ENCODE measurements around the gene ASF1B.

Gene ASF1B

DNA sequence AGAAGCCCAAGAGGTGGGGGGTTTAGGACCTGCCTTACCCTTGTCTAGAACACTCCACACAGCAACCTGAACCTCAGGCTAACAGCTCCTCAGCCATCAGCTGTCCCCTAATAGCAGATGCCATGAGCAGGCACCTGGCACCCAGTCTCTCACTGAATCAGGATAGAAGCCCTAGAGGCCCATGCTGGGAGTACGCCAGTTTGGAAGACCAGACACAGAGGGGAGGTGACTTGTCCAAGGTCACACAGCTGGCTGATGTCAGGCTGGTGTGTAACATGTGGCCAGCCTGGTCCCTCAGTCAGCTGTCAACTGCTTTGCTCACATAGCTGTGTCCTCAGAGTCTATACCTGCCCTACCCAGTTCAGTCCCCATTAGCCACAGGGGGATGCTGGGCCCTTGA is 33.1 kb downstream of the ASF1B start:
- TF ChIP-seq, protein P1, sequence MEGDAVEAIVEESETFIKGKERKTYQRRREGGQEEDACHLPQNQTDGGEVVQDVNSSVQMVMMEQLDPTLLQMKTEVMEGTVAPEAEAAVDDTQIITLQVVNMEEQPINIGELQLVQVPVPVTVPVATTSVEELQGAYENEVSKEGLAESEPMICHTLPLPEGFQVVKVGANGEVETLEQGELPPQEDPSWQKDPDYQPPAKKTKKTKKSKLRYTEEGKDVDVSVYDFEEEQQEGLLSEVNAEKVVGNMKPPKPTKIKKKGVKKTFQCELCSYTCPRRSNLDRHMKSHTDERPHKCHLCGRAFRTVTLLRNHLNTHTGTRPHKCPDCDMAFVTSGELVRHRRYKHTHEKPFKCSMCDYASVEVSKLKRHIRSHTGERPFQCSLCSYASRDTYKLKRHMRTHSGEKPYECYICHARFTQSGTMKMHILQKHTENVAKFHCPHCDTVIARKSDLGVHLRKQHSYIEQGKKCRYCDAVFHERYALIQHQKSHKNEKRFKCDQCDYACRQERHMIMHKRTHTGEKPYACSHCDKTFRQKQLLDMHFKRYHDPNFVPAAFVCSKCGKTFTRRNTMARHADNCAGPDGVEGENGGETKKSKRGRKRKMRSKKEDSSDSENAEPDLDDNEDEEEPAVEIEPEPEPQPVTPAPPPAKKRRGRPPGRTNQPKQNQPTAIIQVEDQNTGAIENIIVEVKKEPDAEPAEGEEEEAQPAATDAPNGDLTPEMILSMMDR (IDR thresholded peaks at IDR 0.05; ENCODE audit: extremely low read depth, insufficient read depth, missing control alignments): no peak
- in situ Hi-C loops (cut with MboI; ENCODE audit: low pct_unique_long_range_greater_than_20kb, low sequenced_read_pairs, unreplicated experiment): no loop called here
- DNase-seq (ENCODE audit: low spot score): no peak

DNA sequence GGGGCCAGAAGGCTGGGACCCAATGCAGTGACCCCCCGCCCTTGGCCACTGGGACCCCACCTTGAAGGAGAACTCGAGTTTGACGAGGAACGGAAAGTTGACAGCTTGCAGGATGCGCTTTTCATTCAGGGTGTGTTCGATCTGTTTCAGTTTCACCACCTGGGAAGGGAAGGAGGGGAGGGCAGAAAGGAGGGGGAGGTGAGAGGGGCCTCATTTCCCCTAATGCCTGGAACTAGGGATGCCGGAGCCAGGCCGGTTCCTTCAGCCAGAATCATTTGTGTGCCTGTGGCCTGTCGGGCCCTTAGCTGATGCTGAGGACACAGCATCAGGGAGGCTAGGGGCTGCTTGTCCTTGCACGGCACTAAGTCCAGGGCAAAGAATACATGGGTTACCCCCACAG is 33.6 kb downstream of the ASF1B start:
- no peak for DNase-seq (ENCODE audit: low spot score)
- TF ChIP-seq, protein P1 (IDR thresholded peaks at IDR 0.05; ENCODE audit: extremely low read depth, insufficient read depth, missing control alignments): no peak
- in situ Hi-C loops (cut with MboI; ENCODE audit: low pct_unique_long_range_greater_than_20kb, low sequenced_read_pairs, unreplicated experiment): no loop called here

DNA sequence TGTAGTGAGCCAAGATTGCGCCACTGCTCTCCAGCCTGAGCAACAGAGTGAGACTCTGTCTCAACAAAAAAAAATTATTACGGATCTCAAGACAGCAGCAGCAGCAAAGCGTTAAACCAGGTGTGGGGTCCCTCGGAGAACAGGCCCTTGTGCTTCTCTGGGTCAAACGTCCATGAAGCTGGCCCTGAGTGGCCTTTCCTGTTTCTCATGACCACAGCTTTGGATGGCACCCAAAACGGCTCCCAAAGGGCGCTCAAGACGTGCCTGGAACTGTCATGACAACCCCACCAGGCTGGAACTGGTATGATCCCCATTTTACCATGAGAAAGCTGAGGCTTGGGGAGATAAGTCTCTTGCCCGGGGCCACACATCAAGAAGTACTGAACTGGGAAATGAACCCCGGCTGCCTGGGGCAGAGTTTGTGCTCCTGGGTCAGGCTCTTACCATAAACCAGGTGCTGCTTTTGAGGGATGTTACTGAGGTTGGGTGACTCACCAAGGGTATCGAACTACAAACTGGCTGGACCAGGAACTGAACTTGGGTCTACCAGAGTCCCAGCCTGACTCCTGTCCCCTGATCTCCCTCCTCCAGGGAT is 34.2 kb downstream of the ASF1B start:
- in situ Hi-C loops (cut with MboI; ENCODE audit: low pct_unique_long_range_greater_than_20kb, low sequenced_read_pairs, unreplicated experiment): no loop called here
- no peak for DNase-seq (ENCODE audit: low spot score)
- TF ChIP-seq, protein P1 (IDR thresholded peaks at IDR 0.05; ENCODE audit: extremely low read depth, insufficient read depth, missing control alignments): no peak

DNA sequence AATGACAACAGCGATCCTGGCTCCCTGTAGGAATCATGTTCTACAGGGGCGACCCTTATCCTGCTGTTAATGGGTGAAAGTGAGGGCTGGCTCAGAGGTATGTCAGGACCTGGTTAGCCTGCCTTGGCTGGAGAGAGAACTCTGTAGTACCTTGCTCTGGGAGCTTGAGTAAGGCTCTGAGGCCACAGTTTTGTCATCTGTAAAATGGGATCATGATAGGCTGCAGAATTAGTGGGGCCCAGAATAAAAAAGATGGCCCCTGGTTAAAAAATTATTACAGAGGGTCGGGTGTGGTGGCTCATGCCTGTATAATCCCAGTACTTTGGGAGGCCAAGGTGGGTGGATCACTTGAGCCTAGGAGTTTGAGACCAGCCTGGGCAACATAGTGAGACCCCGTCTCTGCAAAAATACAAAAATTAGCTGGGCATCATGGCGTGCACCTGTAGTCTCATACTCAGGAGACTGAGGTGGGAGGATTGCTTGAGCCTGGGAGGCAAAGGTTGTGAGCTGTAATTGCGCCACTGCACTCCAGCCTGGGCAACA is 35.3 kb downstream of the ASF1B start:
- in situ Hi-C loops (cut with MboI; ENCODE audit: low pct_unique_long_range_greater_than_20kb, low sequenced_read_pairs, unreplicated experiment): no loop called here
- DNase-seq (ENCODE audit: low spot score): no peak
- TF ChIP-seq, protein P1 (IDR thresholded peaks at IDR 0.05; ENCODE audit: extremely low read depth, insufficient read depth, missing control alignments): no peak

DNA sequence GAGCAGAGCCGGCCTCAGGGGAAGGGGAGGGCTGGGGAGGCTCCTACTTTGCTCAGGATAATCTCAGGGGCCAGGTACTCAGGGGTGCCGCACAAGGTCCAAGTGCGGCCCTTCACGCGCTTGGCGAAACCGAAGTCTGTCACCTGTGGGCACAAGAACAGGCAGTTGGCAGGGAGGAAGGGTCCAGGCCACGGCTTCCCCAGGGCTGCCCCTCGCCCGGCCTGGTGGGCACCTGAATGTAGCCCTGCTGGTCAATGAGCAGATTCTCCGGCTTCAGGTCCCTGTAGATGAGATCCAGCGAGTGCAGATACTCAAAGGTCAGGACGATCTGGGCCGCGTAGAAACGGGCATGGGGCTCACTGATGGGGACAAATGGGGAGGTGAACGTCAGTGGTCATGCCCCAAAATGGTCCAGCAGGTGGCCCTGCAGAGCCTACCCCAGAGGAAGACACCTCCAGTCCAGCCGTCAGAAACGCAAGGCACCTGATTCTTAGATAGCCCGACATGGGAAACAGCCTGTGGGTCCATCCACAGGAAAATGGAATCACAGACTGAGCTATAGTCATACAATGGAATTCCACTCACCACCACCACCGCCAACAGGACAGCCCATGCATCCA is 38.7 kb downstream of the ASF1B start:
- in situ Hi-C loops (cut with MboI; ENCODE audit: low pct_unique_long_range_greater_than_20kb, low sequenced_read_pairs, unreplicated experiment): no loop called here
- TF ChIP-seq, protein P1 (IDR thresholded peaks at IDR 0.05; ENCODE audit: extremely low read depth, insufficient read depth, missing control alignments): peak; percentile 14
- no peak for DNase-seq (ENCODE audit: low spot score)

DNA sequence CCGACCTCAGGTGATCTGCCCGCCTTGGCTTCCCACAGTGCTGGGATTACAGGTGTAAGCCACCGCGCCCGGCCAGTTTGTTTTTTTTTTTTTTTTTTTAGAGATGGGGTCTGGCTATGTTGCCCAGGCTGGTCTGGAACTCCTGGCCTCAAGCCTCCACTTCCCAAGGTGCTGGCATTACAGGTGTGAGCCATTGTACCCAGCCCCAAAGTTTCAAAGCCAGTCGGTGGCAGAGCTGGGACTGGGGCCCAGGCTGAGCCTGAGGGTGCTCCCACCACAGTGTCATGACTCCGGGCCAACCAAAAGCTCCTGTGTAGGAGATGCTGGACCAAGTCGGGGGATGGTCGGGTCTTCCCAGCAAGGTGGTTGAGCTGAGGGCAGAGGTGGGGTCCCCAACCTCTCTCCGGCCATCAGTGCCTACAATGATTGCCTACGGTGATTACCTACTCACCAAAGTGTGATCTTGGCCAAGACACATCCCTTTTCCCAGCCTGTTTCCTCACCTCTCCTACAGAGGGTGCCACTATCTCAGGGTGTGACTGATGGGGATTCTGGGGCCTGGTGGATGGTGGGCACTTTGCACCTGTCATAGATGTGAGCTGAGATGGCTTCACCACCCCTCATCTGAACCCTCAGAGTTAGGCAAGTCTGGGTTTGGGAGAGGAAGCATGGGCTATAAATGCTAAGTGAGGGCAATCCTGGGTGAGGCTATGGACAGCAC is 40.0 kb downstream of the ASF1B start:
- no peak for DNase-seq (ENCODE audit: low spot score)
- in situ Hi-C loops (cut with MboI; ENCODE audit: low pct_unique_long_range_greater_than_20kb, low sequenced_read_pairs, unreplicated experiment): no loop called here
- TF ChIP-seq, protein P1 (IDR thresholded peaks at IDR 0.05; ENCODE audit: extremely low read depth, insufficient read depth, missing control alignments): peak; percentile 19
